ENCODE results near the gene UACA.

The UACA gene

DNA sequence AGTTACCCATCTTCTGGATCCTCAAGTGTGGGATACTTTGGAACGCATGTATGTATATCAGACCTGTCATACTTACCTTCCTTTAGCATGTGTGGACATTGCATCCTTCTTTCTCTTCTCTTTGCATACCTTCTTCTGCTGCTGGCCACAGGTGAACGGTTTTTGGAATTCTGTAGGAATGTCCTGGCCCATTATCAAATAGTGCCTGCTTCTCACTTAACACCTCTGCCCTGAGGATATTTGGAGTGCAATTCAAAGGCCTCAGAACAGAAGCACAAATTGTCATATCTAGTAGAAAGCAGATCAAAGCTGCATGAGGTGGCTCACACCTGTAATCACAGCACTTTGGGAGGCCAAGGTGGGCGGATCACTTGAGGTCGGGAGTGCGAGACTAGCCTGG, 34.1 kb upstream of the UACA start:
- 80 to 92% methylated on average over 1 to 2 of the region's 5 CpGs for WGBS, 2 experiments (ENCODE audit: insufficient coverage in 2 of 2)
- H3K9me3 ChIP-seq (ENCODE audit: control insufficient read depth, low read length), result no peaks in the 10 kb centered on the region
- no peak overlapping the region for H3K4me3 ChIP-seq (ENCODE audit: extremely low read depth, insufficient read depth, low read length, poor library complexity, severe bottlenecking)
- H3K27ac ChIP-seq (ENCODE audit: low read depth, low read length, severe bottlenecking), result no peak overlapping the region
- H3K4me1 ChIP-seq (ENCODE audit: control insufficient read depth, insufficient read depth, low read length, poor library complexity, severe bottlenecking), result peaks cover 64% of the 10 kb centered on the region
- no peaks in the 10 kb centered on the region for H3K36me3 ChIP-seq (ENCODE audit: control insufficient read depth, insufficient read depth, low read length)

DNA sequence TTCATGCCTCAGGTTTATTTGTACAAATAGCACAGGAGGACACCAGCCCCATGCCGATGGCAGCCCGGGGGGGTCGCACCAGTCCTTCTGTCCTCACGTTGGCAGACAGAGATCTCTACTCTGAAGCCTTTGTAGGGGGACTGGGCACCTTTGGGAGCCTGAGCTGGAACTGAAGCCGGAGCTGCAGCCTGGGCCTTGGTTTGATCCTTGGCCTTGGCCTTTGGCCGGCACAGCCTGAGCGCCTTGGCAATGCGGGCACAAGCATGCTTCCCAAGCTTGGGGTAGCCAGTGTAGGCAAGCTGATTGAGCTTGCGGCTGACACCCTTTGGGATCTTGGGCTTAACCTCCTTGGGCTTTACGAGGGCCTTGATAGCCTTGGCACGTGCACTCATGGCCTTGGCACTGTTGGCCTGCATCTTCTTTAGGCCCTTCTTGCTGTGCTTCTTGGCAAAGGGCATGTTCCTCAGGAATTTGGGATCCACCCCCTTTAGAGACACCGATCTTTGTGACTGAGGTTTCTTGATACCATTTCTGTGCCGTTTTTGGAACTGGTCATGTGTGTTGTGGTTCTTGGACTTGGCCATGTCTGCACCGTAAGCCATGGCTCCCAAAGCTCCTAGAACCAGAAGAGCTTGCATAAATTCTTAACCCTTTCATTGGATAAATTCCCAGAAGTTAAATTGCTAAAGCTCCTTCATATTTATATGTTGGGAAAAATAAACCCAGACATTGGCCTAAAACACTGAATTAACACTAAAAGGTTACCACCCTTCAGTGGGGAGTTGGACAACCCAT, 33.4 kb upstream of the UACA start:
- peaks cover 64% of the 10 kb centered on the region for H3K4me1 ChIP-seq (ENCODE audit: control insufficient read depth, insufficient read depth, low read length, poor library complexity, severe bottlenecking)
- no peak overlapping the region for H3K27ac ChIP-seq (ENCODE audit: low read depth, low read length, severe bottlenecking)
- H3K9me3 ChIP-seq (ENCODE audit: control insufficient read depth, low read length), result no peaks in the 10 kb centered on the region
- H3K36me3 ChIP-seq (ENCODE audit: control insufficient read depth, insufficient read depth, low read length), result no peaks in the 10 kb centered on the region
- H3K4me3 ChIP-seq (ENCODE audit: extremely low read depth, insufficient read depth, low read length, poor library complexity, severe bottlenecking), result no peak overlapping the region
- 94 to 95% methylated on average over 11 to 12 of the region's 14 CpGs for WGBS, 2 experiments (ENCODE audit: insufficient coverage in 2 of 2)

DNA sequence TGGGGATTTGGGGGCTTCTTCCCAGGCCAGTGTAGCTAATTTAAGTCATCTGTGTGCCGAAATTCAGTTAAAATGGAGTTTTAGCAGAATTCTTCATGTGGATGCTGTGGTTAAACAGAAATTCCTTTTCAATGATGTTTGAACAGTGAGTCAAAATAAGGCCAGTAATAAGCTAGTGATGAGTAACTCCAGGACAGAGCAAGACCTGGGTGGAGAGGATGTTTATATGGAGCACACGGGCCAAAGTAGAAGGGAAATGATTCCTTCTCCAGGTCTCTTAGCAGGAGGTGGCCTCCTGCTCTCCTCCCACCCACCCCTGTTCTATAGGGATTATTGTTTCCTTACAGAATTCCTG, 31.9 kb upstream of the UACA start:
- Histone ChIP-seq H3K4me1 (ENCODE audit: control insufficient read depth, insufficient read depth, low read length, poor library complexity, severe bottlenecking) (peaks cover 50% of the 10 kb centered on the region), H3K4me3 (ENCODE audit: extremely low read depth, insufficient read depth, low read length, poor library complexity, severe bottlenecking) (no peak overlapping the region), H3K27ac (ENCODE audit: low read depth, low read length, severe bottlenecking) (peak overlapping the region; percentile 96), H3K9me3 (ENCODE audit: control insufficient read depth, low read length) (no peaks in the 10 kb centered on the region), H3K36me3 (ENCODE audit: control insufficient read depth, insufficient read depth, low read length) (no peaks in the 10 kb centered on the region)
- WGBS, 2 experiments (ENCODE audit: insufficient coverage in 2 of 2), result 85 to 93% methylated on average over 1 of the region's 2 CpGs

DNA sequence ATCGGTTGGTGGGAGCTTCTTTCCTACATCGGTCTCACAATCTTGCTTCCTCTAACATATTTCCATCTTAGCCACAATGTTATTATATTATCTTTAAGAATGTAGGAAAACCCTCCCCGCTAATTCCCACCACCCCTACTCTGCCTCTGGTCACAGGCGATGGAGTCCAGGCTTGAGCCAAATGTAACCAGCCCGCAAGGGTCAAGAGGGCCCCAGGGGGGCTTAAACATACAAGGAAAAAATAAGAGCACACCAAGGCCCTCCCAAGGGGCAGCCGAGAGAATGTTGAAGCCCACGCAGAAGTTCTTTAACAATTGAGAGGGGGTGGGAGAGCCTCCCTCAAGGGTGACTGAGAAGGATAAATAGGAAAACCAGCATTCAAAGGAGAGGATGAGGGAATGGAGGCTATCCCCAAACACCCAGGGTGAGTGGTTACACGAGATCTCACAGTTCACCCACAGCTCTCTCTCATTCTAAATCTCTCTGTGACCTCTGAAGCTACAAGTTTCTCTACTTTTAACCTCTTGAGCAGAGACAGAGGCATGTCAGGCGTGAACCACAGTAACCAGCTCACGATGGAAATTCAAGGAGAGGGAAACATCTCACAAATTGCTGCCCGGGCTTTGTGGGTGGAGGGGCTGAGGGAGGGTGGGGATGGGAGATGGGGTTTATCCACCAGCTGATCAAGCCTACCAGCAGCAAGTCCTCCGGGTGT, 31.4 kb upstream of the UACA start:
- H3K36me3 ChIP-seq (ENCODE audit: control insufficient read depth, insufficient read depth, low read length), result no peaks in the 10 kb centered on the region
- H3K9me3 ChIP-seq (ENCODE audit: control insufficient read depth, low read length), result no peaks in the 10 kb centered on the region
- peaks cover 45% of the 10 kb centered on the region for H3K4me1 ChIP-seq (ENCODE audit: control insufficient read depth, insufficient read depth, low read length, poor library complexity, severe bottlenecking)
- no peak overlapping the region for H3K4me3 ChIP-seq (ENCODE audit: extremely low read depth, insufficient read depth, low read length, poor library complexity, severe bottlenecking)
- H3K27ac ChIP-seq (ENCODE audit: low read depth, low read length, severe bottlenecking), result peak overlapping the region; percentile 96
- 70 to 93% methylated on average over 4 to 6 of the region's 12 CpGs for WGBS, 2 experiments (ENCODE audit: insufficient coverage in 2 of 2)

DNA sequence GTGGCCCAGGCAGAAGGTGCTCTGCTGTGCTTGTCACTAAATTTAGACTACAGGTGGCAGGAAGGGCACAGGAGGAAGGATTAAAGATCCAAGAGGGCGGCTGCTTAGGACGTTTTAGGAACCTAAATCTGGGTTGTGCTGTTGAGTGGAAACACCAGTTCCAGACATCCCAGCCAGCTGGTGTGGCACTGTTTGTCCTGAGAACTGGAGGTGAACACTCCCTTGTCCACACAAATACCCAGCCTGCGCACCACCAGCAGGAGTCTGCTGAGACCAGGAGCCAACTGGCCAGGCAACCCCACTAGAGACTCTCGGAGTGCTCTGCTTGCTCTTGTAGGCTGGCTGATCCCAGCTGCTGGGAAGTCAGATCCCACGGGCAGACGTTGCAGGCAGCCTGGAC, 30.3 kb upstream of the UACA start:
- Histone ChIP-seq H3K27ac (ENCODE audit: low read depth, low read length, severe bottlenecking) (peak overlapping the region; percentile 96), H3K4me1 (ENCODE audit: control insufficient read depth, insufficient read depth, low read length, poor library complexity, severe bottlenecking) (peaks cover 50% of the 10 kb centered on the region), H3K4me3 (ENCODE audit: extremely low read depth, insufficient read depth, low read length, poor library complexity, severe bottlenecking) (no peak overlapping the region), H3K9me3 (ENCODE audit: control insufficient read depth, low read length) (no peaks in the 10 kb centered on the region), H3K36me3 (ENCODE audit: control insufficient read depth, insufficient read depth, low read length) (no peaks in the 10 kb centered on the region)
- 94 to 96% methylated on average over 2 to 5 of the region's 6 CpGs for WGBS, 2 experiments (ENCODE audit: insufficient coverage in 2 of 2)

DNA sequence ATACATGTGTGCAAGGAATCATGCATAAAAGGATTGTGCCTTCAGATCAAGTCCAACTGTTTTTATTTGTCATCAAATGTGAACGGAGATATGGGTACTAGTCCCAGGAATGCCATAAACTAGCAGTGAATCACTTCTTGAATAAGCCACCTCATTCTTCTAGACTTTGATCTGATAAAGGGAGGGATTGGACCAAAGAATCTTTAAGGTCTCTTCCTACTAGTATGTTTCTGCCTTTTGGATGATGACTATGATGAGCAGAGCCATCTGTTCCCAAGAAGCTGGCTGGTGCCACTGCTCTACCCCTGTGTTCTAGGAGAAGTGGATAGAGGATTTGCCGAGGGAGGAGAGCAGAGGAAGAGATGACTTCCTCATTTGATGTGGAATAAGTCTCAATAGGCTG, 28.8 kb upstream of the UACA start:
- Histone ChIP-seq H3K4me3 (ENCODE audit: extremely low read depth, insufficient read depth, low read length, poor library complexity, severe bottlenecking) (no peak overlapping the region), H3K4me1 (ENCODE audit: control insufficient read depth, insufficient read depth, low read length, poor library complexity, severe bottlenecking) (peaks cover 60% of the 10 kb centered on the region), H3K9me3 (ENCODE audit: control insufficient read depth, low read length) (no peaks in the 10 kb centered on the region), H3K27ac (ENCODE audit: low read depth, low read length, severe bottlenecking) (no peak overlapping the region), H3K36me3 (ENCODE audit: control insufficient read depth, insufficient read depth, low read length) (no peaks in the 10 kb centered on the region)
- 92% methylated on average over 2 of the region's 2 CpGs; no CpG with 5 or more reads in 1 of the 2 experiments for WGBS, 2 experiments (ENCODE audit: insufficient coverage in 2 of 2)

DNA sequence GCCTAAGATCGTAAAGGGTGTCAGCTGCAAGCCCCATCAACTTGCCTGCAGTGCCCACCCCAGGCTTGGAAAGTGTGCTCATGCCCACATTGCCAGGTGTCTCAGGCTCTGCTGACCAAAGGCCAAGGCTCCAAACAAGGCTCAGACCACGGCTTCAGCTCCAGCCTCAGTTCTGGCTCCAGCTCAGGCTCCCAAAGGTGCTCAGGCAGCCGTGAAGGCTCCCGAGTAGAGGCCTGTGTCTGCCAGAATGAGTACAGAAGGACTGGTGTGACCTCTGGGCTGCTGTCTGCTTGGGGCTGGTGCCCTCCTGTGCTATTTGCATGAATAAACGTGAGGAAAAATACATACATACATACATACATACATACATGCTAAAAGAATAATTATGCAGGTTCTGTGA, 27.9 kb upstream of the UACA start:
- no peak overlapping the region for H3K27ac ChIP-seq (ENCODE audit: low read depth, low read length, severe bottlenecking)
- no peaks in the 10 kb centered on the region for H3K9me3 ChIP-seq (ENCODE audit: control insufficient read depth, low read length)
- 85 to 90% methylated on average over 2 to 4 of the region's 5 CpGs for WGBS, 2 experiments (ENCODE audit: insufficient coverage in 2 of 2)
- no peaks in the 10 kb centered on the region for H3K36me3 ChIP-seq (ENCODE audit: control insufficient read depth, insufficient read depth, low read length)
- peaks cover 53% of the 10 kb centered on the region for H3K4me1 ChIP-seq (ENCODE audit: control insufficient read depth, insufficient read depth, low read length, poor library complexity, severe bottlenecking)
- H3K4me3 ChIP-seq (ENCODE audit: extremely low read depth, insufficient read depth, low read length, poor library complexity, severe bottlenecking), result no peak overlapping the region

DNA sequence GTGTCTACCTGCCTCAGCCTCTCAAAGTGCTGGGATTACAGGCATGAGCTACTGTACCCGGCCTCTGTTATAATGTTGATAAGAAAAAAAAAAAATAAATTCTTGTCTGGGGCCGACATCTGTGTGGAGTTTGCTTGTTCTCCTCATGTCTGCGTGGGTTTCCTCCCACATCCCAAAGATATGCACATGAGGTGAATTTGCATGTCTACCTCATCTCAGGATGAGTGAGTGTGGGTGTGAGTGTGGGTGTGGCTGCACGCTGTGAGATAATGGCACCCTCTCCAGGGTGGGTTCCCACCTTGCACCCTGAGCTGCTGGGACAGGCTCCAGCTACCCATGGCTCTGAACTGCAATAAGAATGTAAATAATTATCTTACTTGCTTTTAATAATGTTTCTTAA, 25.9 kb upstream of the UACA start:
- H3K27ac ChIP-seq (ENCODE audit: low read depth, low read length, severe bottlenecking), result no peak overlapping the region

DNA sequence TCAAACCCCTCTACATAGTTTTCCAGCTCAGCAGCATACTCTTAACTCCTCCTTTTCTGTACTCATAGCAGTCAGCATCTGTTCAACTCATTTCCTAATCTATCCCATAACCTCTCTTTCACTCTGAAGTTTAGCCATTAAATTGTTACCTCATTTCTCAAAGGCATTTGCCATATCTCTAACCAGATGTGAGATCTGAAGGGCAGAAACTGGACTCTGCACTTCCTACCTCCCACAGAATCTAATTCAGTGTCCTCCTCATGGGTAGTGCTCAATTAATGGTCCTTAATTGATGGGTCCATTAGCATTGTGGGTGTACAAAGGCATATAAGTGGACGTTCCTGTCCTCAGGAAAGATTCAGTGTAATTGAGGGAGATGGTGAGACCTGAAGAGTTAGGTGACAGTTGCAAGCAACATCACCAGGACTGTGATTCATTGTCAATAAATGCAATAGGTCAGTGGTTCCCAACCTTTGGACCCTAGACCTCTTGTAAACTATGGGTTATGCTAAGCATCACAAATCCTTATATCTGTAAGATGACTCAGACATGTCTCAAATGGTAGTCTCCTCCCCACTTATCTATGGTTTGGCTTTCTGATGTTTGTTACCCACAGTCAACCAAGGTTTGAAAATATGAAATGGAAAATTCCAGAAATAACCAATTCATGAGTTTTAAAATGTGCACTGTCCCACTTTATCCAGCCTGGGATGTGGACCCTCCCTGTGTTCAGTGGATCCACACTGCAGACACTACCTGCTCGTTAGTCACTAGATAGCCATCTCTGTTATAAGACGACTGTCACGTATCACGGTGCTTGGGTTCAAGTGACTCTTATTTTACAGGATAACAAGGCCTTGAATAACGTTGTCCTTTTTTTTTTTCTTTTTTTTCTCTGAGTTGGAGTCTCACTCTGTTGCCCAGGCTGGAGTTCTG, 25.0 kb upstream of the UACA start:
- Histone ChIP-seq H3K4me3 (ENCODE audit: extremely low read depth, insufficient read depth, low read length, poor library complexity, severe bottlenecking) (no peak overlapping the region), H3K36me3 (ENCODE audit: control insufficient read depth, insufficient read depth, low read length) (no peaks in the 10 kb centered on the region), H3K4me1 (ENCODE audit: control insufficient read depth, insufficient read depth, low read length, poor library complexity, severe bottlenecking) (peaks cover 38% of the 10 kb centered on the region), H3K27ac (ENCODE audit: low read depth, low read length, severe bottlenecking) (no peak overlapping the region), H3K9me3 (ENCODE audit: control insufficient read depth, low read length) (no peaks in the 10 kb centered on the region)
- 84 to 88% methylated on average over 6 of the region's 6 CpGs for WGBS, 2 experiments (ENCODE audit: insufficient coverage in 2 of 2)

More for the DNA sequence above, 25.9 kb upstream of the UACA start:
- no peak overlapping the region for H3K4me3 ChIP-seq (ENCODE audit: extremely low read depth, insufficient read depth, low read length, poor library complexity, severe bottlenecking)
- H3K9me3 ChIP-seq (ENCODE audit: control insufficient read depth, low read length), result no peaks in the 10 kb centered on the region
- no peaks in the 10 kb centered on the region for H3K36me3 ChIP-seq (ENCODE audit: control insufficient read depth, insufficient read depth, low read length)
- peaks cover 38% of the 10 kb centered on the region for H3K4me1 ChIP-seq (ENCODE audit: control insufficient read depth, insufficient read depth, low read length, poor library complexity, severe bottlenecking)
- 80% methylated on average over 1 of the region's 4 CpGs; no CpG with 5 or more reads in 1 of the 2 experiments for WGBS, 2 experiments (ENCODE audit: insufficient coverage in 2 of 2)

DNA sequence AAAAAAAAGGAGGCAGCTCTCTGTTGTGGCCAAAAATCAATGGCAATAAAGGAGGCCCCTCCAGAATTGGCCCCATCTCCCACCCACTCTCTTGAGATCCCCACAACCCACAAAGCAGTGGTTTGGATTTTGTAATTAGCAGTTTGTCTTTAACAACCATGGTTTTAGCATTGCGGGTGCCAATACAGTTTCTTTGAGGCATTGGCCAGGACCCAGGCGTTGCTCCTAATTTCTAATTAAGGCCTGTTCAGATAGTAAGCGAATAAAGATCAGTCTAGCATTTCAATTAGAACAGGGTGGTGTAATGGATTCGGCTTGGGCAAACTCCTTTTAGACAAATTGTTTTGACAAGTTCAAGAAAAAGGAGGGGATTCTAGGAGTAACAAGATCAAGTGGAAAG, 23.6 kb upstream of the UACA start:
- Histone ChIP-seq H3K4me1 (ENCODE audit: control insufficient read depth, insufficient read depth, low read length, poor library complexity, severe bottlenecking) (peaks cover 35% of the 10 kb centered on the region), H3K27ac (ENCODE audit: low read depth, low read length, severe bottlenecking) (no peak overlapping the region), H3K36me3 (ENCODE audit: control insufficient read depth, insufficient read depth, low read length) (no peaks in the 10 kb centered on the region), H3K9me3 (ENCODE audit: control insufficient read depth, low read length) (no peaks in the 10 kb centered on the region), H3K4me3 (ENCODE audit: extremely low read depth, insufficient read depth, low read length, poor library complexity, severe bottlenecking) (no peak overlapping the region)
- 96 to 100% methylated on average over 4 of the region's 4 CpGs for WGBS, 2 experiments (ENCODE audit: insufficient coverage in 2 of 2)

Data from mesodermal cell (in vitro differentiated cells).